PC-9 (cell line): ENCODE measurements around the gene LINGO3. TPM values are rescaled to one million over a fixed set of nuclear protein-coding genes. Genes with fewer than 3 reads are reported as not detected.

Experiments used
- BruUV-seq: library from RNA; stranded (reverse); fragments of 400-500 nt; replicated peaks from 2 replicates; lab custom pipeline; 2021; lab: Mats Ljungman, UMichigan
- CTCF ChIA-PET: fragments of 300-600 bp; sonication (Branson Sonifier 250); formaldehyde crosslinking; loops from one replicate; lab custom pipeline; 2022; ENCODE audit warnings: antibody characterized with exemption; lab: Charles Lee
- POLR2A ChIA-PET: fragments of 300-600 bp; sonication (Branson Sonifier 250); formaldehyde crosslinking; loops from one replicate; lab custom pipeline; 2022; ENCODE audit warnings: antibody characterized with exemption; ENCODE audit not compliant: unreplicated experiment; lab: Charles Lee
- DNase-seq, 2 experiments: peaks; one replicate each; pipeline versions ENCODE4 v3.0.0 to v3.0.0-alpha.2; 2015 to 2022; ENCODE audit warnings: mixed read lengths in 1 of 2
- H2AFZ ChIP-seq: fragments of 200-600 bp; sonication (generic); 2 replicates; pipeline ENCODE4 v1.8.1; 2017; ENCODE audit warnings: antibody characterized with exemption
- H3F3A ChIP-seq: fragments of 200-600 bp; sonication (generic); 2 replicates; pipeline ENCODE4 v1.8.1; 2017; ENCODE audit warnings: antibody characterized with exemption, mild to moderate bottlenecking, low read depth; ENCODE audit not compliant: insufficient read depth
- H3K27ac ChIP-seq: fragments of 200-600 bp; sonication (generic); 2 replicates; pipeline ENCODE4 v1.6.1; 2016; ENCODE audit warnings: mixed run types
- H3K27me3 ChIP-seq: fragments of 200-600 bp; sonication (generic); 2 replicates; pipeline ENCODE4 v1.6.1; 2016; ENCODE audit warnings: low read depth, mixed run types; ENCODE audit not compliant: insufficient read depth
- H3K36me3 ChIP-seq: fragments of 200-600 bp; sonication (generic); 2 replicates; pipeline ENCODE4 v1.6.1; 2016; ENCODE audit warnings: low read depth, mixed run types
- H3K4me1 ChIP-seq: fragments of 200-600 bp; sonication (generic); replicated peaks from 2 replicates; pipeline ENCODE4 v1.6.1; 2016; ENCODE audit warnings: mixed run types; ENCODE audit not compliant: insufficient read depth
- H3K4me2 ChIP-seq: fragments of 200-600 bp; sonication (generic); 2 replicates; pipeline ENCODE4 v1.6.1; 2017; ENCODE audit warnings: mixed run types
- H3K4me3 ChIP-seq: fragments of 200-600 bp; sonication (generic); 2 replicates; pipeline ENCODE4 v1.6.1; 2016; ENCODE audit warnings: mixed run types
- H3K79me2 ChIP-seq: fragments of 200-600 bp; sonication (generic); 2 replicates; pipeline ENCODE4 v1.6.1; 2017; ENCODE audit warnings: low read depth, mixed run types
- H3K9me2 ChIP-seq: fragments of 200-600 bp; sonication (generic); 2 replicates; pipeline ENCODE4 v1.8.1; 2017; ENCODE audit warnings: mild to moderate bottlenecking; ENCODE audit not compliant: insufficient read depth
- H3K9me3 ChIP-seq: fragments of 200-600 bp; sonication (generic); 2 replicates; pipeline ENCODE4 v1.8.1; 2016; ENCODE audit warnings: low read depth; ENCODE audit not compliant: insufficient read depth
- H4K20me1 ChIP-seq: fragments of 200-600 bp; sonication (generic); 2 replicates; pipeline ENCODE4 v1.8.1; 2017; ENCODE audit not compliant: insufficient read depth
- EZH2 ChIP-seq: fragments of 200-600 bp; sonication (generic); IDR thresholded peaks from 2 replicates; pipeline ENCODE4 v1.8.0; 2017; ENCODE audit warnings: antibody characterized with exemption, low read depth
- intact Hi-C: fragments of 100-400 bp; cut with micrococcal nuclease; formaldehyde crosslinking; loops from one replicate; pipeline ENCODE4 v1.10.0; 2022; ENCODE audit not compliant: unreplicated experiment
- total RNA-seq: library from RNA; stranded (reverse); gene quantifications from 2 replicates; pipeline ENCODE4 v1.2.3, GENCODE V29; 2021
- TF ChIP-seq, protein P1 (sequence below): fragments of 200-600 bp; sonication (generic); conservative IDR thresholded peaks from 2 replicates; pipeline ENCODE4 v1.6.1; 2017; ENCODE audit warnings: mixed run types, antibody characterized with exemption, mild to moderate bottlenecking, moderate library complexity

Gene LINGO3
- total RNA-seq, 1 experiment from 2014 or later = not detected

GRCh38 chr19:2338055-2338615, 30.2 kb upstream of the LINGO3 start:
- H3K9me3 ChIP-seq = no peaks in the 10 kb centered on the region
- no peaks in the 10 kb centered on the region for H3K79me2 ChIP-seq
- H3K4me1 ChIP-seq = no peaks in the 10 kb centered on the region
- no peaks in the 10 kb centered on the region for H4K20me1 ChIP-seq
- H3K27me3 ChIP-seq = no peaks in the 10 kb centered on the region
- no peak overlapping the region for H2AFZ ChIP-seq
- H3K4me2 ChIP-seq = no peak overlapping the region
- H3K4me3 ChIP-seq = no peak overlapping the region
- intact Hi-C loops = no loop called here
- ChIA-PET CTCF (no interaction called here), POLR2A (interaction anchor here (0.6 kb wide), 1 partner anchor 10 kb away, joined by 4 read pairs; the partner anchor contains the start of genes LSM7 and SPPL2B)
- no peak overlapping the region for H3K27ac ChIP-seq
- peaks cover 15% of the 10 kb centered on the region; the same call in 1 of the 2 replicates for H3F3A ChIP-seq
- DNase-seq = no peak
- no peaks in the 10 kb centered on the region for H3K9me2 ChIP-seq
- BruUV-seq = no TSS peak
- no peak for TF ChIP-seq EZH2
- TF ChIP-seq, protein P1, sequence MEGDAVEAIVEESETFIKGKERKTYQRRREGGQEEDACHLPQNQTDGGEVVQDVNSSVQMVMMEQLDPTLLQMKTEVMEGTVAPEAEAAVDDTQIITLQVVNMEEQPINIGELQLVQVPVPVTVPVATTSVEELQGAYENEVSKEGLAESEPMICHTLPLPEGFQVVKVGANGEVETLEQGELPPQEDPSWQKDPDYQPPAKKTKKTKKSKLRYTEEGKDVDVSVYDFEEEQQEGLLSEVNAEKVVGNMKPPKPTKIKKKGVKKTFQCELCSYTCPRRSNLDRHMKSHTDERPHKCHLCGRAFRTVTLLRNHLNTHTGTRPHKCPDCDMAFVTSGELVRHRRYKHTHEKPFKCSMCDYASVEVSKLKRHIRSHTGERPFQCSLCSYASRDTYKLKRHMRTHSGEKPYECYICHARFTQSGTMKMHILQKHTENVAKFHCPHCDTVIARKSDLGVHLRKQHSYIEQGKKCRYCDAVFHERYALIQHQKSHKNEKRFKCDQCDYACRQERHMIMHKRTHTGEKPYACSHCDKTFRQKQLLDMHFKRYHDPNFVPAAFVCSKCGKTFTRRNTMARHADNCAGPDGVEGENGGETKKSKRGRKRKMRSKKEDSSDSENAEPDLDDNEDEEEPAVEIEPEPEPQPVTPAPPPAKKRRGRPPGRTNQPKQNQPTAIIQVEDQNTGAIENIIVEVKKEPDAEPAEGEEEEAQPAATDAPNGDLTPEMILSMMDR = no peak
- no peaks in the 10 kb centered on the region for H3K36me3 ChIP-seq

DNA sequence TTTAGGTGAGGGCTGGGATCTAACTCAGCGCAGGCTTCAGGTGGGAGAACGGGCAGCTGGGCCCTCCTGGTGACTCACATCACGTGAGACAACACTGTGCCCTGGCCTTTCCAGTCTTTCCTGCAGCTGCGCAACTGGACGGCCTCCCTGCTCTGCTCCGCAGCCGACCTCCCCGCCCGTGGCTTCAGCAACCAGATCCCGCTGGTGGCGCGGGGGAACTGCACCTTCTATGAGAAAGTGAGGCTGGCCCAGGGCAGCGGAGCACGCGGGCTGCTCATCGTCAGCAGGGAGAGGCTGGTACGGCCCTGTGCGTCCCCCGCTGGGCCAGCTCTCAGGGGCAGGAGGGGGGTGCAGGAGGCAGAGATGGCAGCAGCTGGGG, 29.4 kb upstream of the LINGO3 start:
- POLR2A ChIA-PET = no interaction called here
- no peaks in the 10 kb centered on the region for H3K9me2 ChIP-seq
- no peak overlapping the region for H2AFZ ChIP-seq
- H3K27ac ChIP-seq = no peak overlapping the region
- CTCF ChIA-PET = no interaction called here
- no peaks in the 10 kb centered on the region for H3K27me3 ChIP-seq
- H3K79me2 ChIP-seq = 0 out of 2 replicates have a peak, but pooled peaks cover 3% of the 10 kb centered on the region
- DNase-seq = no peak
- BruUV-seq = no TSS peak
- H3K4me3 ChIP-seq = no peak overlapping the region
- TF ChIP-seq, protein P1 = no peak
- no peak for TF ChIP-seq EZH2
- H3K4me2 ChIP-seq = no peak overlapping the region
- peaks cover 15% of the 10 kb centered on the region; the same call in 1 of the 2 replicates for H3F3A ChIP-seq
- intact Hi-C loops = no loop called here
- no peaks in the 10 kb centered on the region for H3K9me3 ChIP-seq
- no peaks in the 10 kb centered on the region for H4K20me1 ChIP-seq
- no peaks in the 10 kb centered on the region for H3K4me1 ChIP-seq
- no peaks in the 10 kb centered on the region for H3K36me3 ChIP-seq

DNA sequence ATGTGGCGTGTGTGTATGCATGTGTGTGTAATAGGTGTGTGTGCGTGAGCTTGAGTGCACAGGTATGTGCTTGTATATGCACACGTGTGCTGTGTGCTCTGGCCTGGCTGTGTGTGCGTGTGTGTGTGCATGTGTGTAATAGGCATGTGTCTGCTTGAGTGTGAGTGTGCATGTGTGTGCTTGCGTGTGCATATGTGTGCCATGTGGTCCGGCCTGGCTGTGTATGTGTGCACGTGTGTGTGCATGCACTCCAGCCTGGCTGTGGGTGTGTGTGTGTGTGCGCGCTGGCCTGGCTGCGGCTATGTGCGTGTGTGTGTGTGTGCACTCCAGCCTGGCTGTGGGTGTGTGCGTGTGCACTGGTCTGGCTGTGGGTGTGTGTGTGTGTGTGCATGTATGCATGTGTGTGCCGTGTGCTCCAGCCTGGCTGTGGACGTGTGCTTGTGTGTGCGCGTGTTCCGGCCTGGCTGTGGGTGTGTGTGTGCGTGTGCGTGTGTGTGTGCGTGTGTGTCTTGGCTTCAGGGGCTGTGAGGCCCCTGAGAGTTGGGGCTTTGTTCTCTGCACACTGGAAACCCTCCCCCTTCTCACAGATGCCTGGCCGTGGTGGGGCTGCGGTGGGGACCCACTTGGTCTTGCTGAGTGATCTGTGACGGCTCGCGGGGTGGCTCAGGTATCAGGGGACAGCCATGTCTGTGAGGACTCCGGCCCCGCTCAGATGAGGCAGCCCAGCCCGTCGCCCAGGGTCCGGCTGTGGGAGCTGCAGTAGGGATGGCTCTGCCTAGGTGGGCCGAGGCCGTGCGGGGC, 28.8 kb upstream of the LINGO3 start:
- no TSS peak for BruUV-seq
- Histone ChIP-seq H3K27ac (no peak overlapping the region), H3K79me2 (peaks cover 9% of the 10 kb centered on the region; the same call in 1 of the 2 replicates), H3K4me2 (no peak overlapping the region), H3K36me3 (no peaks in the 10 kb centered on the region), H4K20me1 (no peaks in the 10 kb centered on the region), H3K9me3 (no peaks in the 10 kb centered on the region), H3K9me2 (no peaks in the 10 kb centered on the region), H3F3A (peaks cover 15% of the 10 kb centered on the region; the same call in 1 of the 2 replicates), H3K4me1 (no peaks in the 10 kb centered on the region), H3K27me3 (no peaks in the 10 kb centered on the region), H3K4me3 (no peak overlapping the region), H2AFZ (no peak overlapping the region)
- intact Hi-C loops = no loop called here
- no peak for TF ChIP-seq EZH2
- TF ChIP-seq, protein P1 = no peak
- ChIA-PET CTCF (no interaction called here), POLR2A (no interaction called here)
- DNase-seq = no peak
